Lower leg skin (tissue), 3 donors: ENCODE results near the gene STARD5.

Source experiments
- POLR2A ChIP-seq, 2 donors: fragments of 450-650 bp; IDR thresholded peaks; one replicate each; pipeline ENCODE4 v1.6.1; 2016 to 2017; ENCODE audit warnings: antibody characterized with exemption in 2 of 2, mild to moderate bottlenecking in 1 of 2, moderate library complexity in 1 of 2
- TF ChIP-seq, protein P1 (sequence below), 3 donors: fragments of 450-650 bp; IDR thresholded peaks; one replicate each; pipeline ENCODE4 v1.5.1; 2016; ENCODE audit warnings: antibody characterized with exemption in 3 of 3, mild to moderate bottlenecking in 3 of 3, moderate library complexity in 2 of 3

DNA sequence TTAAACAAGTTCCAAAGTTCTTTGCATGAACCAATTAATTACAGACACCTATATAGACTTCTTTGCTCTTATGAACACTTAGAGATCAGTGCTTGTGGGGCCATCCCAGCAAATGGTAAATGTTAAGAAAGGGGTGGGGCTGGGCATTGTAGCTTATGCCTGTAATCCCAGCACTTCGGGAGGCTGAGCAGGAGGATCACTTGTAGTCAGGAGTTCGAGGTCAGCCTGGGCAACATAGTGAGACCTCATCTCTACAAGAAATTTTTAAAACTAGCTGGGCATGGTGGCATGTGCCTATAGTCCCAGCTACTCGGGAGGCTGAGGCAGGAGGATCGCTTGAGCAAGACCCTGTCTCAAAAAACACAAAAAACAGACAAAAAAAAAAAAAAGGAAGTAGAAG is 19.4 kb upstream of the STARD5 start:
- TF ChIP-seq, protein P1, sequence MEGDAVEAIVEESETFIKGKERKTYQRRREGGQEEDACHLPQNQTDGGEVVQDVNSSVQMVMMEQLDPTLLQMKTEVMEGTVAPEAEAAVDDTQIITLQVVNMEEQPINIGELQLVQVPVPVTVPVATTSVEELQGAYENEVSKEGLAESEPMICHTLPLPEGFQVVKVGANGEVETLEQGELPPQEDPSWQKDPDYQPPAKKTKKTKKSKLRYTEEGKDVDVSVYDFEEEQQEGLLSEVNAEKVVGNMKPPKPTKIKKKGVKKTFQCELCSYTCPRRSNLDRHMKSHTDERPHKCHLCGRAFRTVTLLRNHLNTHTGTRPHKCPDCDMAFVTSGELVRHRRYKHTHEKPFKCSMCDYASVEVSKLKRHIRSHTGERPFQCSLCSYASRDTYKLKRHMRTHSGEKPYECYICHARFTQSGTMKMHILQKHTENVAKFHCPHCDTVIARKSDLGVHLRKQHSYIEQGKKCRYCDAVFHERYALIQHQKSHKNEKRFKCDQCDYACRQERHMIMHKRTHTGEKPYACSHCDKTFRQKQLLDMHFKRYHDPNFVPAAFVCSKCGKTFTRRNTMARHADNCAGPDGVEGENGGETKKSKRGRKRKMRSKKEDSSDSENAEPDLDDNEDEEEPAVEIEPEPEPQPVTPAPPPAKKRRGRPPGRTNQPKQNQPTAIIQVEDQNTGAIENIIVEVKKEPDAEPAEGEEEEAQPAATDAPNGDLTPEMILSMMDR (IDR thresholded peaks at IDR 0.05), result no peak
- TF ChIP-seq POLR2A (IDR thresholded peaks at IDR 0.05), result no peak
